ENCODE results near the gene ID2. TPM values are rescaled to one million over a fixed set of nuclear protein-coding genes. Genes with fewer than 3 reads are reported as not detected.

The ID2 gene, protein sequence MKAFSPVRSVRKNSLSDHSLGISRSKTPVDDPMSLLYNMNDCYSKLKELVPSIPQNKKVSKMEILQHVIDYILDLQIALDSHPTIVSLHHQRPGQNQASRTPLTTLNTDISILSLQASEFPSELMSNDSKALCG
- total RNA-seq (2022; extraction: Qiagen RNA extraction; ENCODE audit: low read depth) = 68.3 to 140 TPM (median 107 TPM) in 5 replicates

GRCh38 chr2:8681786-8682692, at the start of gene ID2:
Gene ID2 (plus strand): TSS chr2:8682056. CDS start chr2:8682166, 110 bp downstream.

Other genes with a start within 250 kb of the ID2 start
- gene KIDINS220, start 155.6 kb downstream of the ID2 start, total RNA-seq (2022; extraction: Qiagen RNA extraction; ENCODE audit: low read depth) = 17.3 to 23.8 TPM (median 22.0 TPM) in 5 replicates